Prostate gland (tissue), 2 donors: Measurements from ENCODE around the gene CLEC1A. TPM values are rescaled to one million over a fixed set of nuclear protein-coding genes. Genes with fewer than 3 reads are reported as not detected.
"Not testable (repeated sequence)": the region's sequence is repeated elsewhere in the genome, so short reads cannot be mapped to it uniquely, and the experiment has no call there.

Experiments used
- DNase-seq: peaks from one replicate; pipeline ENCODE4 v3.0.0-alpha.2; 2019; ENCODE audit warnings: low spot score
- H3K27ac ChIP-seq, 2 donors: fragments of 200-600 bp; sonication (generic); 2 replicates each; pipeline ENCODE4 v1.5.1; 2017 to 2019
- H3K27me3 ChIP-seq: fragments of 200-600 bp; sonication (generic); replicated peaks from 2 replicates; pipeline ENCODE4 v1.5.1; 2019; ENCODE audit not compliant: insufficient read depth
- H3K36me3 ChIP-seq, 2 donors: fragments of 200-600 bp; sonication (generic); 1 replicate in 1 of 2; 2 replicates in 1 of 2; pipeline versions ENCODE4 v1.5.1 to v1.8.1; 2017 to 2019
- H3K4me1 ChIP-seq: fragments of 200-600 bp; sonication (generic); replicated peaks from 2 replicates; pipeline ENCODE4 v1.5.1; 2019
- H3K4me3 ChIP-seq, 2 donors: fragments of 200-600 bp; sonication (generic); 2 replicates each; pipeline ENCODE4 v1.5.1; 2017 to 2019
- H3K9me3 ChIP-seq: fragments of 200-600 bp; sonication (generic); 2 replicates; pipeline ENCODE4 v1.5.1; 2017
- CTCF ChIP-seq, 4 experiments: fragments of 200-600 bp in 2 of 4; fragments of 450-650 bp in 2 of 4; sonication (generic) in 2 of 4; IDR thresholded peaks; 1 replicate in 3 of 4; 2 replicates in 1 of 4; pipeline ENCODE4 v1.5.1; 2016 to 2019; ENCODE audit warnings: antibody characterized with exemption in 4 of 4, mild to moderate bottlenecking in 2 of 4, moderate library complexity in 2 of 4
- POLR2A ChIP-seq: fragments of 450-650 bp; IDR thresholded peaks from one replicate; pipeline ENCODE4 v1.6.1; 2016; ENCODE audit warnings: antibody characterized with exemption, mild to moderate bottlenecking
- POLR2AphosphoS5 ChIP-seq: sonication (generic); formaldehyde crosslinking; IDR thresholded peaks from one replicate; pipeline ENCODE4 v1.6.1; 2017; ENCODE audit warnings: antibody characterized with exemption
- WGBS: methylation state at CpG from one replicate; pipeline ENCODE4 v1.1.5; 2018; 5-methylcytosine and 5-hydroxymethylcytosine counted together
- intact Hi-C: fragments of 100-400 bp; cut with DNase I; formaldehyde crosslinking; loops from one replicate; pipeline ENCODE4 v1.14.2; 2022
- total RNA-seq, 2 donors: library from RNA; depleted of rRNA; stranded (reverse); fragments of >200 nt; gene quantifications; one replicate each; pipeline ENCODE4 v1.1.0, GENCODE V29; 2016

CLEC1A gene
- total RNA-seq, 2 donors from 2014 or later: 1.5 to 3.5 TPM

- intact Hi-C loops: loop anchor here (10.0 kb wide), 1 partner anchor 104 kb away; the partner anchor contains the start of gene CLEC7A
- DNase-seq: no peak
Observed at GRCh38 chr12:10030446-10030845, 68.3 kb downstream of the CLEC1A start, which contains the start of gene CLEC9A. Gene CLEC9A, plus strand, starts transcription at chr12:10030682. Its CDS starts 22,006 bp downstream, at chr12:10052688.

DNA sequence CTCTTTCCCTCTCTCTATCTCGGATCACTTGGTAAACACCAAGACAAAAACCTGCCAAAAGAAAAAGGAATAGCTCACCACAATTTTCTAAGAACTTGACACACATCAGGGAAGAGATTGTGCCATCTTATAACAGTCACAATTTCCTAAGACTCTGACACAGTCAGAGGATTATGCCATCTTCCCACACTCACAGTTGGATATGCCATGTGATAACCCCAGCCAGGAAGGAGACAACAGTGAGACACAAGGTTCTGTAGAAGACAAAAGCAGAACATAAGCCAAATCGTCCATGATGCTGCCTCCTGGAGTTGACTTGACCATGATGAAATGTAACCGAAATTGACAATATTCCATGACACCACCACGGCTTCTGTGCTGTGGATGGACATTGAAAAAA lies 71.1 kb downstream of the CLEC1A start:
- H3K4me3 ChIP-seq: no peak overlapping the region
- no peaks in the 10 kb centered on the region for H3K9me3 ChIP-seq
- intact Hi-C loops: no loop called here
- no peaks in the 10 kb centered on the region for H3K4me1 ChIP-seq
- 59% methylated on average over 4 of the region's 4 CpGs for WGBS
- no peak overlapping the region for H3K27ac ChIP-seq
- H3K36me3 ChIP-seq: no peaks in the 10 kb centered on the region
- no peak for DNase-seq
- TF ChIP-seq POLR2A (no peak), CTCF (IDR thresholded peaks at IDR 0.05) (no peak), POLR2AphosphoS5 (no peak)
- no peaks in the 10 kb centered on the region for H3K27me3 ChIP-seq

More at GRCh38 chr12:10030446-10030845, 68.3 kb downstream of the CLEC1A start, which contains the start of gene CLEC9A:
- Histone ChIP-seq H3K9me3 (no peaks in the 10 kb centered on the region), H3K36me3 (no peaks in the 10 kb centered on the region), H3K27ac (no peak within 1 kb of the TSS), H3K4me1 (no peaks in the 10 kb centered on the region), H3K27me3 (no peaks in the 10 kb centered on the region), H3K4me3 (no peak within 1 kb of the TSS)
- TF ChIP-seq CTCF (IDR thresholded peaks at IDR 0.05) (no peak), POLR2A (no peak), POLR2AphosphoS5 (no peak)
- 94% methylated on average over 14 of the region's 14 CpGs for WGBS

- Histone ChIP-seq H3K27ac (no peak overlapping the region), H3K4me3 (no peak overlapping the region), H3K27me3 (no peaks in the 10 kb centered on the region), H3K4me1 (no peaks in the 10 kb centered on the region), H3K9me3 (no peaks in the 10 kb centered on the region), H3K36me3 (no peaks in the 10 kb centered on the region)
- TF ChIP-seq POLR2AphosphoS5 (no peak), CTCF (IDR thresholded peaks at IDR 0.05) (no peak), POLR2A (no peak)
- 62% methylated on average over 3 of the region's 3 CpGs for WGBS
- no peak for DNase-seq
- intact Hi-C loops: no loop called here
Observed at GRCh38 chr12:10027311-10027710, 71.5 kb downstream of the CLEC1A start.

- 94% methylated on average over 4 of the region's 4 CpGs for WGBS
- intact Hi-C loops, H3K36me3 ChIP-seq: not testable (repeated sequence)
Observed at GRCh38 chr12:10026666-10027065, 72.1 kb downstream of the CLEC1A start.

GRCh38 chr12:10025236-10025635 lies 73.5 kb downstream of the CLEC1A start:
- Histone ChIP-seq H3K9me3 (no peaks in the 10 kb centered on the region), H3K27ac (no peak overlapping the region), H3K4me3 (no peak overlapping the region), H3K36me3 (no peaks in the 10 kb centered on the region), H3K27me3 (no peaks in the 10 kb centered on the region), H3K4me1 (no peaks in the 10 kb centered on the region)
- intact Hi-C loops: no loop called here
- DNase-seq: no peak
- 69% methylated on average over 3 of the region's 3 CpGs for WGBS
- no peak for TF ChIP-seq POLR2A
- TF ChIP-seq CTCF (IDR thresholded peaks at IDR 0.05): no peak
- no peak for TF ChIP-seq POLR2AphosphoS5

More at GRCh38 chr12:10026666-10027065, 72.1 kb downstream of the CLEC1A start:
- H3K4me1 ChIP-seq, H3K4me3 ChIP-seq, H3K27ac ChIP-seq, DNase-seq, H3K27me3 ChIP-seq, H3K9me3 ChIP-seq: not testable (repeated sequence)
